GM23338 (cell line): ENCODE results near the gene GPR50. TPM values are rescaled to one million over a fixed set of nuclear protein-coding genes. Genes with fewer than 3 reads are reported as not detected.

Experiments
- ATAC-seq: fragments of 200-7000 bp; cut with Tn5 transposase; 3 replicates; pipeline ENCODE4 v1.9.1; 2020
- DNase-seq: peaks from one replicate; pipeline ENCODE4 v3.0.0-alpha.2; 2015; ENCODE audit warnings: low spot score
- H2AFZ ChIP-seq: fragments of 200-600 bp; sonication (generic); 2 replicates; pipeline ENCODE4 v1.8.0; 2016; ENCODE audit warnings: antibody characterized with exemption, mild to moderate bottlenecking, moderate library complexity
- H3F3A ChIP-seq: fragments of 200-600 bp; sonication (generic); replicated peaks from 2 replicates; pipeline ENCODE4 v1.8.0; 2017; ENCODE audit warnings: antibody characterized with exemption, mixed run types, low read depth
- H3K27ac ChIP-seq: fragments of 200-600 bp; sonication (generic); 2 replicates; pipeline ENCODE4 v1.6.1; 2016; ENCODE audit warnings: low read depth
- H3K27me3 ChIP-seq: fragments of 200-600 bp; sonication (generic); 2 replicates; pipeline ENCODE4 v1.8.0; 2016; ENCODE audit warnings: mild to moderate bottlenecking, mixed run types, moderate library complexity; ENCODE audit not compliant: insufficient read depth
- H3K36me3 ChIP-seq: fragments of 200-600 bp; sonication (generic); 2 replicates; pipeline ENCODE4 v1.8.0; 2016; ENCODE audit warnings: mild to moderate bottlenecking; ENCODE audit not compliant: insufficient read depth
- H3K4me1 ChIP-seq: fragments of 200-600 bp; sonication (generic); 2 replicates; pipeline ENCODE4 v1.8.0; 2016; ENCODE audit warnings: mild to moderate bottlenecking, moderate library complexity; ENCODE audit not compliant: insufficient read depth
- H3K4me2 ChIP-seq: fragments of 200-600 bp; sonication (generic); 2 replicates; pipeline ENCODE4 v1.7.1; 2017; ENCODE audit warnings: mixed run types
- H3K4me3 ChIP-seq: fragments of 200-600 bp; sonication (generic); 2 replicates; pipeline ENCODE4 v1.6.1; 2016; ENCODE audit warnings: mixed run types
- H3K79me2 ChIP-seq: fragments of 200-600 bp; sonication (generic); replicated peaks from 2 replicates; pipeline ENCODE4 v1.8.0; 2017; ENCODE audit warnings: mild to moderate bottlenecking; ENCODE audit not compliant: insufficient read depth
- H3K9me2 ChIP-seq: fragments of 200-600 bp; sonication (generic); 2 replicates; pipeline ENCODE4 v1.8.0; 2017; ENCODE audit not compliant: insufficient read depth
- H4K20me1 ChIP-seq: fragments of 200-600 bp; sonication (generic); replicated peaks from 2 replicates; pipeline ENCODE4 v1.8.0; 2017; ENCODE audit warnings: mild to moderate bottlenecking; ENCODE audit not compliant: insufficient read depth
- H3K27ac Mint-ChIP-seq: 2 replicates; pipeline ENCODE4 v1.8.0; 2020; ENCODE audit warnings: inconsistent platforms, mild to moderate bottlenecking, moderate library complexity, mixed read lengths
- H3K27me3 Mint-ChIP-seq: 3 replicates; pipeline ENCODE4 v1.8.0; 2022; ENCODE audit warnings: low read depth, mild to moderate bottlenecking, moderate library complexity, mixed read lengths, inconsistent platforms; ENCODE audit not compliant: insufficient read depth, poor library complexity
- H3K36me3 Mint-ChIP-seq: 3 replicates; pipeline ENCODE4 v1.8.0; 2021; ENCODE audit warnings: low read depth, mild to moderate bottlenecking, inconsistent platforms, moderate library complexity, mixed read lengths
- H3K4me1 Mint-ChIP-seq: 3 replicates; pipeline ENCODE4 v1.8.0; 2020; ENCODE audit warnings: mild to moderate bottlenecking, inconsistent platforms, mixed read lengths
- H3K4me3 Mint-ChIP-seq: 3 replicates; pipeline ENCODE4 v1.8.0; 2021; ENCODE audit warnings: moderate library complexity, mild to moderate bottlenecking, inconsistent platforms, mixed read lengths
- H3K9me3 Mint-ChIP-seq: 3 replicates; pipeline ENCODE4 v1.8.0; 2020; ENCODE audit warnings: moderate library complexity, mild to moderate bottlenecking, inconsistent platforms, mixed read lengths
- CREB1 ChIP-seq: fragments of 250-450 bp; sonication (Bioruptor Pico); IDR thresholded peaks from 2 replicates; pipeline ENCODE4 v1.5.0; 2020; ENCODE audit warnings: low read depth, mild to moderate bottlenecking, moderate library complexity
- CTCF ChIP-seq, 2 experiments: fragments of 200-600 bp in 1 of 2; sonication (generic) in 1 of 2; conservative IDR thresholded peaks; 2 replicates each; pipeline versions ENCODE4 v1.5.1 to v1.6.1; 2016 to 2017; ENCODE audit warnings: antibody characterized with exemption in 2 of 2, low read depth in 2 of 2, mild to moderate bottlenecking in 2 of 2, moderate library complexity in 1 of 2
- ETS1 ChIP-seq: IDR thresholded peaks from 2 replicates; pipeline ENCODE4 v1.6.1; 2016; ENCODE audit warnings: antibody characterized with exemption
- EZH2 ChIP-seq: fragments of 200-600 bp; sonication (generic); IDR thresholded peaks from one replicate; pipeline ENCODE4 v1.8.0; 2017; ENCODE audit warnings: antibody characterized with exemption, mild to moderate bottlenecking, low read depth; ENCODE audit not compliant: unreplicated experiment
- EZH2phosphoT487 ChIP-seq: fragments of 200-600 bp; sonication (generic); IDR thresholded peaks from one replicate; pipeline ENCODE4 v1.8.1; 2018; ENCODE audit warnings: antibody characterized with exemption; ENCODE audit not compliant: unreplicated experiment
- JUNB ChIP-seq: IDR thresholded peaks from one replicate; pipeline ENCODE4 v1.6.1; 2016; ENCODE audit warnings: antibody characterized with exemption; ENCODE audit not compliant: unreplicated experiment
- NANOG ChIP-seq: IDR thresholded peaks from 2 replicates; pipeline ENCODE4 v1.6.1; 2016; ENCODE audit warnings: antibody characterized with exemption, borderline replicate concordance
- POLR2AphosphoS5 ChIP-seq: IDR thresholded peaks from 2 replicates; pipeline ENCODE4 v1.6.1; 2016; ENCODE audit warnings: antibody characterized with exemption, low read depth
- REST ChIP-seq: IDR thresholded peaks from one replicate; pipeline ENCODE4 v1.6.1; 2018; ENCODE audit warnings: antibody characterized with exemption; ENCODE audit not compliant: unreplicated experiment
- STAT1 ChIP-seq: IDR thresholded peaks from one replicate; pipeline ENCODE4 v1.6.1; 2016; ENCODE audit warnings: antibody characterized with exemption; ENCODE audit not compliant: unreplicated experiment
- ZNF114 ChIP-seq: fragments of 250-450 bp; sonication (Bioruptor Pico); IDR thresholded peaks from 2 replicates; pipeline ENCODE4 v1.5.0; 2020; ENCODE audit warnings: mild to moderate bottlenecking, moderate library complexity
- ZNF331 ChIP-seq: fragments of 250-450 bp; sonication (Bioruptor Pico); IDR thresholded peaks from 2 replicates; pipeline ENCODE4 v1.5.0; 2020; ENCODE audit warnings: low read depth, mild to moderate bottlenecking, moderate library complexity
- ZNF462 ChIP-seq: fragments of 250-450 bp; sonication (Bioruptor Pico); IDR thresholded peaks from 2 replicates; pipeline ENCODE4 v1.5.0; 2020; ENCODE audit warnings: mild to moderate bottlenecking, moderate library complexity
- polyA plus RNA-seq: library from polyadenylated mRNA; unstranded; fragments of >200 nt; fragmentation: Nextera tagmentation; extraction: Ambion mirVana; gene quantifications from 2 replicates; pipeline ENCODE4 v1.2.1, GENCODE V29; 2016
- total RNA-seq: library from RNA; depleted of rRNA; stranded (reverse); fragments of >200 nt; shearing (Covaris generic); gene quantifications from 2 replicates; pipeline ENCODE4 v1.2.3, GENCODE V29; 2014

GPR50 gene
- total and polyA plus RNA-seq, 2 experiments from 2014 or later = 0.59 to 1.5 TPM

GRCh38 chrX:151177141-151178027 lies 1.0 kb downstream of the GPR50 start:
- TF ChIP-seq REST (no peak), ZNF462 (CRISPR knock-in tag) (no peak), EZH2phosphoT487 (no peak), JUNB (no peak), CREB1 (CRISPR knock-in tag) (no peak), STAT1 (no peak), CTCF (conservative IDR thresholded peaks at IDR 0.05; ENCODE audit: low read depth in 2 of 2) (no peak), EZH2 (no peak), POLR2AphosphoS5 (no peak), NANOG (no peak), ZNF114 (CRISPR knock-in tag) (no peak), ZNF331 (no peak), ETS1 (no peak)
- Histone ChIP-seq H3F3A (no peaks in the 10 kb centered on the region), H3K27ac (no peak overlapping the region), H2AFZ (0 out of 2 replicates have a peak overlapping the region, but pooled peaks have one; percentile 78), H3K4me1 (peaks cover 14% of the 10 kb centered on the region), H3K27me3 (peaks cover 73% of the 10 kb centered on the region), H3K4me2 (peak overlapping the region; percentile 86), H3K36me3 (no peaks in the 10 kb centered on the region), H3K9me2 (no peaks in the 10 kb centered on the region), H3K4me3 (peak overlapping the region; percentile 67), H4K20me1 (no peaks in the 10 kb centered on the region), H3K79me2 (no peaks in the 10 kb centered on the region)
- Mint-ChIP-seq H3K4me3 (peak overlapping the region; percentile 79), H3K9me3 (peaks cover 16% of the 10 kb centered on the region; the same call in 2 of the 3 replicates), H3K36me3 (peaks cover 23% of the 10 kb centered on the region), H3K4me1 (peaks cover 19% of the 10 kb centered on the region), H3K27me3 (peaks cover 56% of the 10 kb centered on the region), H3K27ac (no peak overlapping the region)
- ATAC-seq (peak; percentile 51), DNase-seq (peak; percentile 61)
